ENCODE results near the gene MYBPHL. TPM values are rescaled to one million over a fixed set of nuclear protein-coding genes. Genes with fewer than 3 reads are reported as not detected.

MYBPHL gene
- total and polyA plus RNA-seq, 2 of the 13 experiments (the other 11 are each of a cell fraction or from before 2014, with no cell fraction given) = 3.7 to 3.8 TPM

DNA sequence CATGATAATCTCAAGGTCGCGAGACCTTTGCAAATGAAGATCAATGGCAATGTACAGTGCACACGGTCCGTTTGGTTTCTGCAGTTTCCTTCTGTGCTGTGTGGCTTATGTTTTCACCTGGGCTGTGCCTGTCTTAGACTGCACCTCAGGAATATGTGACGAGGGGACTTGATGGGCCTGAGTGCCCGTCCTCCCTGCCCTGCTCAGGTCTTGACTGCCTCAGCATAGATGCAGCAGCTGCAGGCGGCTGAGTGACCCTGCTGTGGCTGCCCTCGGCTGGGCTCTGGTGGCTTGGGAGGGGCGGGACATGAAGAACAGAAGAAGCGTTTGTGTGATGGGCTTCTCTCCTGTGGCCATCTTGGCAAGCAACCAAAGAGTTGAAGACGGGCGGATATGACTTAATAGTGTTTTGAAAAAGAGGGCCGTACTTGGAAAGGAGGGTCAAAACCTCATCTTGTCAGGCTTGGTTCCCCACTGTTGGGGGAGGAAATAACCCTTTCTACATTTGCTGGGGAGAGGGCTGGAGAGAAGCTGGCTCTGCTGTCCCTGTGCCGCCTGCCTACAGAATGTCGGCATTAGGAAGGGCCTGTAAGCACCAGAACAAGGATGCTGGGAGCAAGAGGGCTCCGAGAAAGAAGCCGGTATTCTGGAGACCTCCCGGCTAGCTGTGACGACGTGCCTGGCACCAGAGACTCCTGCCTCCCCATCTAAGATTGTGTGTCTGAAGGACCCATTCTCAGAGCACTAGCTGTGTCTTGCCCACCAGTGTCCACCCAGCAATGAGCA is 7.1 kb downstream of the MYBPHL start (continued):
- TF ChIP-seq, protein P1, sequence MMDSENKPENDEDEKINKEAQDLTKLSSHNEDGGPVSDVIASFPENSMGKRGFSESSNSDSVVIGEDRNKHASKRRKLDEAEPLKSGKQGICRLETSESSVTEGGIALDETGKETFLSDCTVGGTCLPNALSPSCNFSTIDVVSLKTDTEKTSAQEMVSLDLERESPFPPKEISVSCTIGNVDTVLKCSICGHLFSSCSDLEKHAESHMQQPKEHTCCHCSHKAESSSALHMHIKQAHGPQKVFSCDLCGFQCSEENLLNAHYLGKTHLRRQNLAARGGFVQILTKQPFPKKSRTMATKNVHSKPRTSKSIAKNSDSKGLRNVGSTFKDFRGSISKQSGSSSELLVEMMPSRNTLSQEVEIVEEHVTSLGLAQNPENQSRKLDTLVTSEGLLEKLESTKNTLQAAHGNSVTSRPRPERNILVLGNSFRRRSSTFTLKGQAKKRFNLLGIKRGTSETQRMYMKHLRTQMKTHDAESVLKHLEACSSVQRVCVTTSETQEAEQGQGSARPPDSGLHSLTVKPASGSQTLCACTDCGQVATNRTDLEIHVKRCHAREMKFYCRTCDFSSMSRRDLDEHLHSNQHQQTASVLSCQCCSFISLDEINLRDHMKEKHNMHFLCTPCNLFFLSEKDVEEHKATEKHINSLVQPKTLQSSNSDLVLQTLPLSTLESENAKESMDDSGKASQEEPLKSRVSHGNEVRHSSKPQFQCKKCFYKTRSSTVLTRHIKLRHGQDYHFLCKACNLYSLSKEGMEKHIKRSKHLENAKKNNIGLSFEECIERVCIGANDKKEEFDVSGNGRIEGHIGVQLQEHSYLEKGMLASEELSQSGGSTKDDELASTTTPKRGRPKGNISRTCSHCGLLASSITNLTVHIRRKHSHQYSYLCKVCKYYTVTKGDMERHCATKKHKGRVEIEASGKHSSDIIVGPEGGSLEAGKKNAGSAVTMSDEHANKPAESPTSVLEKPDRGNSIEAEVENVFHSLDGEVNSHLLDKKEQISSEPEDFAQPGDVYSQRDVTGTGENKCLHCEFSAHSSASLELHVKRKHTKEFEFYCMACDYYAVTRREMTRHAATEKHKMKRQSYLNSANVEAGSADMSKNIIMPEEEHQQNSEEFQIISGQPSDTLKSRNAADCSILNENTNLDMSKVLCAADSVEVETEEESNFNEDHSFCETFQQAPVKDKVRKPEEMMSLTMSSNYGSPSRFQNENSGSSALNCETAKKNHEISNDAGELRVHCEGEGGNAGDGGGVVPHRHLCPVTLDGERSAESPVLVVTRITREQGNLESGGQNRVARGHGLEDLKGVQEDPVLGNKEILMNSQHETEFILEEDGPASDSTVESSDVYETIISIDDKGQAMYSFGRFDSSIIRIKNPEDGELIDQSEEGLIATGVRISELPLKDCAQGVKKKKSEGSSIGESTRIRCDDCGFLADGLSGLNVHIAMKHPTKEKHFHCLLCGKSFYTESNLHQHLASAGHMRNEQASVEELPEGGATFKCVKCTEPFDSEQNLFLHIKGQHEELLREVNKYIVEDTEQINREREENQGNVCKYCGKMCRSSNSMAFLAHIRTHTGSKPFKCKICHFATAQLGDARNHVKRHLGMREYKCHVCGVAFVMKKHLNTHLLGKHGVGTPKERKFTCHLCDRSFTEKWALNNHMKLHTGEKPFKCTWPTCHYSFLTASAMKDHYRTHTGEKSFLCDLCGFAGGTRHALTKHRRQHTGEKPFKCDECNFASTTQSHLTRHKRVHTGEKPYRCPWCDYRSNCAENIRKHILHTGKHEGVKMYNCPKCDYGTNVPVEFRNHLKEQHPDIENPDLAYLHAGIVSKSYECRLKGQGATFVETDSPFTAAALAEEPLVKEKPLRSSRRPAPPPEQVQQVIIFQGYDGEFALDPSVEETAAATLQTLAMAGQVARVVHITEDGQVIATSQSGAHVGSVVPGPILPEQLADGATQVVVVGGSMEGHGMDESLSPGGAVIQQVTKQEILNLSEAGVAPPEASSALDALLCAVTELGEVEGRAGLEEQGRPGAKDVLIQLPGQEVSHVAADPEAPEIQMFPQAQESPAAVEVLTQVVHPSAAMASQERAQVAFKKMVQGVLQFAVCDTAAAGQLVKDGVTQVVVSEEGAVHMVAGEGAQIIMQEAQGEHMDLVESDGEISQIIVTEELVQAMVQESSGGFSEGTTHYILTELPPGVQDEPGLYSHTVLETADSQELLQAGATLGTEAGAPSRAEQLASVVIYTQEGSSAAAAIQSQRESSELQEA (CRISPR knock-in tag; IDR thresholded peaks at IDR 0.05; ENCODE audit: not compliant biosample characterization) = no peak
- TF ChIP-seq TCF12 (IDR thresholded peaks at IDR 0.05) (no peak), TCF12 (CRISPR knock-in tag; IDR thresholded peaks at IDR 0.05) (no peak), SNAPC2 (CRISPR knock-in tag; IDR thresholded peaks at IDR 0.05) (peak; percentile 7; the same call in 1 of the 2 replicates), GATA4 (IDR thresholded peaks at IDR 0.05; ENCODE audit: borderline replicate concordance, low read depth) (0 out of 2 replicates have a peak, but pooled peaks have one; percentile 18), PAX8 (CRISPR knock-in tag; IDR thresholded peaks at IDR 0.05; ENCODE audit: borderline replicate concordance) (no peak), ZNF552 (CRISPR knock-in tag; IDR thresholded peaks at IDR 0.05; ENCODE audit: borderline replicate concordance) (no peak), NKX3-1 (CRISPR knock-in tag; IDR thresholded peaks at IDR 0.05) (no peak), ZNF441 (CRISPR knock-in tag; IDR thresholded peaks at IDR 0.05; ENCODE audit: borderline replicate concordance) (no peak), ZNF629 (CRISPR knock-in tag; conservative IDR thresholded peaks at IDR 0.05) (no peak), NPAS2 (CRISPR knock-in tag; IDR thresholded peaks at IDR 0.05; ENCODE audit: borderline replicate concordance) (no peak), ZSCAN21 (CRISPR knock-in tag; IDR thresholded peaks at IDR 0.05; ENCODE audit: borderline replicate concordance) (no peak), SRSF4 (IDR thresholded peaks at IDR 0.05; ENCODE audit: low read depth, low read length, poor library complexity, severe bottlenecking) (no peak)
- TF ChIP-seq, protein P2, sequence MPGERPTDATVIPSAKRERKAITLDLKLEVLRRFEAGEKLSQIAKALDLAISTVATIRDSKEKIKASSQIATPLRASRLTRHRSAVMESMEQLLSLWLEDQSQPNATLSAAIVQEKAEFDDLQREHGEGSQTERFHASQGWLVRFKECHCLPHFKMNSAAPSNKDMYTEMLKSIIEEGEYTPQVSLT (CRISPR knock-in tag; IDR thresholded peaks at IDR 0.05; ENCODE audit: borderline replicate concordance, low read depth) = no peak
- TF ChIP-seq, protein P3, sequence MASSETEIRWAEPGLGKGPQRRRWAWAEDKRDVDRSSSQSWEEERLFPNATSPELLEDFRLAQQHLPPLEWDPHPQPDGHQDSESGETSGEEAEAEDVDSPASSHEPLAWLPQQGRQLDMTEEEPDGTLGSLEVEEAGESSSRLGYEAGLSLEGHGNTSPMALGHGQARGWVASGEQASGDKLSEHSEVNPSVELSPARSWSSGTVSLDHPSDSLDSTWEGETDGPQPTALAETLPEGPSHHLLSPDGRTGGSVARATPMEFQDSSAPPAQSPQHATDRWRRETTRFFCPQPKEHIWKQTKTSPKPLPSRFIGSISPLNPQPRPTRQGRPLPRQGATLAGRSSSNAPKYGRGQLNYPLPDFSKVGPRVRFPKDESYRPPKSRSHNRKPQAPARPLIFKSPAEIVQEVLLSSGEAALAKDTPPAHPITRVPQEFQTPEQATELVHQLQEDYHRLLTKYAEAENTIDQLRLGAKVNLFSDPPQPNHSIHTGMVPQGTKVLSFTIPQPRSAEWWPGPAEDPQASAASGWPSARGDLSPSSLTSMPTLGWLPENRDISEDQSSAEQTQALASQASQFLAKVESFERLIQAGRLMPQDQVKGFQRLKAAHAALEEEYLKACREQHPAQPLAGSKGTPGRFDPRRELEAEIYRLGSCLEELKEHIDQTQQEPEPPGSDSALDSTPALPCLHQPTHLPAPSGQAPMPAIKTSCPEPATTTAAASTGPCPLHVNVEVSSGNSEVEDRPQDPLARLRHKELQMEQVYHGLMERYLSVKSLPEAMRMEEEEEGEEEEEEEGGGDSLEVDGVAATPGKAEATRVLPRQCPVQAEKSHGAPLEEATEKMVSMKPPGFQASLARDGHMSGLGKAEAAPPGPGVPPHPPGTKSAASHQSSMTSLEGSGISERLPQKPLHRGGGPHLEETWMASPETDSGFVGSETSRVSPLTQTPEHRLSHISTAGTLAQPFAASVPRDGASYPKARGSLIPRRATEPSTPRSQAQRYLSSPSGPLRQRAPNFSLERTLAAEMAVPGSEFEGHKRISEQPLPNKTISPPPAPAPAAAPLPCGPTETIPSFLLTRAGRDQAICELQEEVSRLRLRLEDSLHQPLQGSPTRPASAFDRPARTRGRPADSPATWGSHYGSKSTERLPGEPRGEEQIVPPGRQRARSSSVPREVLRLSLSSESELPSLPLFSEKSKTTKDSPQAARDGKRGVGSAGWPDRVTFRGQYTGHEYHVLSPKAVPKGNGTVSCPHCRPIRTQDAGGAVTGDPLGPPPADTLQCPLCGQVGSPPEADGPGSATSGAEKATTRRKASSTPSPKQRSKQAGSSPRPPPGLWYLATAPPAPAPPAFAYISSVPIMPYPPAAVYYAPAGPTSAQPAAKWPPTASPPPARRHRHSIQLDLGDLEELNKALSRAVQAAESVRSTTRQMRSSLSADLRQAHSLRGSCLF (CRISPR knock-in tag; IDR thresholded peaks at IDR 0.05; ENCODE audit: borderline replicate concordance) = no peak
